K562 (cell line): ENCODE results near the gene ZNF362. TPM values are rescaled to one million over a fixed set of nuclear protein-coding genes. Genes with fewer than 3 reads are reported as not detected.
A peak's percentile ranks its signal among the peaks of the same experiment; 100 is the strongest.

ENCODE experiments used
- ATAC-seq: fragments of 200-7000 bp; cut with Tn5 transposase; 3 replicates; pipeline ENCODE4 v1.9.1; 2020; ENCODE audit warnings: moderate library complexity
- BruUV-seq: library from RNA; stranded (reverse); fragments of 400-500 nt; replicated peaks from 2 replicates; lab custom pipeline; 2021; lab: Mats Ljungman, UMichigan
- CTCF ChIA-PET: fragments of 300-600 bp; formaldehyde crosslinking; extraction: SDS; loops from one replicate; lab custom pipeline; 2021; ENCODE audit warnings: low intra/inter-chr PET ratio; lab: Yijun Ruan, JAX
- POLR2A ChIA-PET: fragments of 300-600, 350-650 bp; sonication (Branson Sonifier 250); formaldehyde crosslinking; extraction: SDS; loops from one replicate; lab custom pipeline; 2021; ENCODE audit warnings: antibody characterized with exemption, inconsistent platforms; lab: Yijun Ruan, JAX
- DNase-seq, 4 experiments: peaks; one replicate each; pipeline versions ENCODE4 v3.0.0 to v3.0.0-alpha.2; 2011 to 2018; ENCODE audit warnings: low spot score in 3 of 4, mixed read lengths in 3 of 4; ENCODE audit errors: extremely low read depth in 1 of 4
- FAIRE-seq: peaks from 2 replicates; lab custom pipeline; 2011; peaks lifted over from hg19 to GRCh38; lab: Jason Lieb, UNC
- H2AFZ ChIP-seq: 2 replicates; pipeline ENCODE4 v1.6.0; 2011; ENCODE audit warnings: low read depth, low read length, control low read depth, inconsistent platforms
- H3K27ac ChIP-seq: fragments of 200-600 bp; 3 replicates; pipeline ENCODE4 v1.8.0; 2011; ENCODE audit warnings: low read depth, mild to moderate bottlenecking, control low read depth, inconsistent platforms, low read length, moderate library complexity, mixed read lengths; ENCODE audit errors: extremely low read depth
- H3K27me3 ChIP-seq, 2 experiments: fragments of 300-600 bp in 1 of 2; 2 replicates in 1 of 2; 3 replicates in 1 of 2; pipeline versions ENCODE4 v1.6.0 to v1.8.0; 2011; ENCODE audit warnings: inconsistent platforms in 2 of 2, low read length in 2 of 2, mild to moderate bottlenecking in 1 of 2, mixed read lengths in 1 of 2, moderate library complexity in 1 of 2; ENCODE audit not compliant: control insufficient read depth in 2 of 2, insufficient read depth in 2 of 2
- H3K36me3 ChIP-seq: fragments of 300-600 bp; 3 replicates; pipeline ENCODE4 v1.8.0; 2011; ENCODE audit warnings: mild to moderate bottlenecking, low read length, inconsistent platforms; ENCODE audit not compliant: control insufficient read depth, insufficient read depth
- H3K4me1 ChIP-seq, 2 experiments: fragments of 200-600 bp in 1 of 2; replicated peaks in 1 of 2; 2 replicates in 1 of 2; 3 replicates in 1 of 2; pipeline versions ENCODE4 v1.5.1 to v1.8.0; 2011; ENCODE audit warnings: inconsistent platforms in 2 of 2, low read length in 2 of 2, mild to moderate bottlenecking in 1 of 2, mixed read lengths in 1 of 2, moderate library complexity in 1 of 2; ENCODE audit not compliant: control insufficient read depth in 2 of 2, insufficient read depth in 2 of 2
- H3K4me2 ChIP-seq: 2 replicates; pipeline ENCODE4 v1.6.1; 2011; ENCODE audit warnings: low read length, control low read depth, inconsistent platforms, mixed read lengths; ENCODE audit not compliant: insufficient read depth
- H3K4me3 ChIP-seq: fragments of 200-600 bp; sonication (generic), shearing (Covaris generic); 2 replicates; pipeline ENCODE4 v1.5.1; 2016; ENCODE audit warnings: control low read depth, inconsistent platforms
- H3K79me2 ChIP-seq: fragments of 200-600 bp; 3 replicates; pipeline ENCODE4 v1.8.0; 2011; ENCODE audit warnings: low read length, inconsistent platforms; ENCODE audit not compliant: control insufficient read depth, insufficient read depth
- H3K9ac ChIP-seq, 2 experiments: 2 replicates each; pipeline versions ENCODE4 v1.6.0 to v1.6.1; 2011; ENCODE audit warnings: low read depth in 2 of 2, low read length in 2 of 2, control low read depth in 1 of 2, inconsistent platforms in 1 of 2, mild to moderate bottlenecking in 1 of 2, mixed read lengths in 1 of 2; ENCODE audit not compliant: insufficient read depth in 1 of 2
- H3K9me1 ChIP-seq: one replicate; pipeline ENCODE4 v1.6.0; 2011; ENCODE audit warnings: inconsistent platforms, mild to moderate bottlenecking, low read length, moderate library complexity; ENCODE audit not compliant: control insufficient read depth, insufficient read depth
- H3K9me3 ChIP-seq: replicated peaks from 2 replicates; pipeline ENCODE4 v1.5.1; 2011; ENCODE audit warnings: low read depth, low read length, inconsistent platforms; ENCODE audit not compliant: control insufficient read depth, insufficient read depth
- H4K20me1 ChIP-seq: replicated peaks from 2 replicates; pipeline ENCODE4 v1.6.1; 2011; ENCODE audit warnings: low read length, inconsistent platforms, mixed read lengths; ENCODE audit not compliant: control insufficient read depth, insufficient read depth
- C11orf30 ChIP-seq: fragments of 450-650 bp; IDR thresholded peaks from 2 replicates; pipeline ENCODE4 v1.6.1; 2016; ENCODE audit warnings: low read depth, mild to moderate bottlenecking
- HMBOX1 ChIP-seq: sonication (generic); IDR thresholded peaks from 2 replicates; pipeline ENCODE4 v1.6.1; 2016
- NCOR1 ChIP-seq: fragments of 450-650 bp; IDR thresholded peaks from 2 replicates; pipeline ENCODE4 v1.6.1; 2016; ENCODE audit warnings: mild to moderate bottlenecking, moderate library complexity
- SP1 ChIP-seq: sonication (generic); formaldehyde crosslinking; IDR thresholded peaks from 2 replicates; pipeline ENCODE4 v1.8.1; 2022; ENCODE audit warnings: mild to moderate bottlenecking, missing genetic modification reagents
- THRB ChIP-seq: fragments of 450-650 bp; formaldehyde crosslinking; conservative IDR thresholded peaks from 2 replicates; pipeline ENCODE4 v1.4.0; 2022; ENCODE audit warnings: mild to moderate bottlenecking, missing genetic modification characterization
- YY1 ChIP-seq, 3 experiments: IDR thresholded peaks; 2 replicates each; pipeline ENCODE4 v1.6.1; 2011; ENCODE audit warnings: low read length in 2 of 3, mild to moderate bottlenecking in 2 of 3, moderate library complexity in 2 of 3, borderline replicate concordance in 1 of 3, control low read depth in 1 of 3, low read depth in 1 of 3; ENCODE audit not compliant: insufficient read depth in 3 of 3, insufficient replicate concordance in 2 of 3, control insufficient read depth in 1 of 3, insufficient read length in 1 of 3; ENCODE audit errors: extremely low read depth in 1 of 3
- WGBS: fragments of 100-300 bp; shearing (Covaris generic); methylation state at CpG from one replicate; pipeline ENCODE4 v1.1.6; 2016; ENCODE audit warnings: low coverage, mixed read lengths; ENCODE audit not compliant: insufficient coverage; ENCODE audit errors: missing lambda C conversion rate; 5-methylcytosine and 5-hydroxymethylcytosine counted together
- in situ Hi-C: fragments of 300-500 bp; cut with MboI; formaldehyde crosslinking; loops from 4 replicates; pipeline ENCODE4 v1.15.0; 2018; ENCODE audit warnings: inconsistent platforms, mixed read lengths
- intact Hi-C: fragments of 100-400 bp; cut with micrococcal nuclease; formaldehyde crosslinking; loops from 2 replicates; pipeline ENCODE4 v1.14.2; 2022
- polyA plus RNA-seq, 8 experiments: library from polyadenylated mRNA; depleted of rRNA in 4 of 8; stranded (reverse) in 5 of 8; unstranded in 3 of 8; fragments of >200 nt; fragmentation: Nextera tagmentation in 2 of 8; fragmentation: Illumina TruSeq in 1 of 8; extraction: Ambion mirVana in 2 of 8; extraction: Trizol in 1 of 8; gene quantifications; 2 replicates each; pipeline versions ENCODE4 v1.2.1 to v1.2.3, GENCODE V29; 2011 to 2014; ENCODE audit warnings: inconsistent platforms in 1 of 8, missing spikeins in 1 of 8
- total RNA-seq, 7 experiments: library from RNA; depleted of rRNA in 6 of 7; stranded (reverse); fragments of >200 nt in 6 of 7; fragmentation: Illumina TruSeq in 2 of 7; extraction: Trizol in 2 of 7; gene quantifications; 2 replicates each; pipeline versions ENCODE4 v1.2.1 to v1.2.3, GENCODE V29; 2011 to 2021; ENCODE audit warnings: low replicate concordance in 1 of 7

ZNF362 gene
- total and polyA plus RNA-seq, 9 of the 15 experiments (the other 6 are each of a cell fraction or from before 2014, with no cell fraction given): 0.01 to 1.1 (median 0.35) TPM; not detected in 1

- WGBS: 44% methylated on average over 2 of the region's 2 CpGs
- intact Hi-C loops (no loop called here), in situ Hi-C loops (no loop called here)
- Histone ChIP-seq H3K4me3 (peak overlapping the region; percentile 71), H3K9me1 (no peaks in the 10 kb centered on the region), H3K36me3 (peaks cover 34% of the 10 kb centered on the region; the same call in 2 of the 3 replicates), H3K9me3 (no peaks in the 10 kb centered on the region), H2AFZ (no peak overlapping the region), H3K9ac (peak overlapping the region in 1 of 2 experiments; percentile 76; a peak in 3 of 4 replicates), H3K4me1 (peaks cover 30 to 35% of the 10 kb centered on the region in 2 experiments), H4K20me1 (peaks cover 18% of the 10 kb centered on the region), H3K27ac (no peak overlapping the region), H3K79me2 (peaks cover 67% of the 10 kb centered on the region), H3K4me2 (peak overlapping the region; percentile 79), H3K27me3 (no peaks in the 10 kb centered on the region)
- ChIA-PET CTCF (no interaction called here), POLR2A (interaction anchor here (0.5 to 1.8 kb wide), 3 partner anchors 10 to 167 kb away, joined by 3 to 13 read pairs (median 3); partner anchors contain the start of gene TRIM62)
- FAIRE-seq: no peak
- BruUV-seq: no TSS peak
- peak in 1 of 4 experiments; percentile 9 for DNase-seq
- TF ChIP-seq C11orf30 (no peak), NCOR1 (0 out of 2 replicates have a peak, but pooled peaks have one; percentile 11)
- ATAC-seq: no peak
Observed at GRCh38 chr1:33348194-33348593, 91.9 kb downstream of the ZNF362 start.

GRCh38 chr1:33348676-33349080 is 92.4 kb downstream of the ZNF362 start:
- CTCF ChIA-PET: no interaction called here
- peak overlapping the region; percentile 27; the same call in 1 of the 2 replicates for H2AFZ ChIP-seq
- in situ Hi-C loops: no loop called here
- H3K27ac ChIP-seq: peak overlapping the region; percentile 74
- peak overlapping the region; percentile 79 for H3K4me2 ChIP-seq
- H3K9me3 ChIP-seq: no peaks in the 10 kb centered on the region
- peak; percentile 64 for FAIRE-seq
- WGBS: 6% methylated on average over 11 of the region's 11 CpGs
- no TSS peak for BruUV-seq
- peak overlapping the region; percentile 71 for H3K4me3 ChIP-seq
- no peak for ATAC-seq
- H3K36me3 ChIP-seq: peaks cover 30% of the 10 kb centered on the region; the same call in 2 of the 3 replicates
- intact Hi-C loops: no loop called here
- TF ChIP-seq YY1 (IDR thresholded peaks at IDR 0.05; ENCODE audit: borderline replicate concordance in 1 of 3, control insufficient read depth in 1 of 3, extremely low read depth in 1 of 3, insufficient read depth in 3 of 3, insufficient read length in 1 of 3, insufficient replicate concordance in 2 of 3, low read depth in 1 of 3, low read length in 2 of 3) (no peak), SP1 (CRISPR knock-in tag) (0 out of 2 replicates have a peak, but pooled peaks have one; percentile 28), HMBOX1 (no peak), THRB (0 out of 2 replicates have a peak, but pooled peaks have one; percentile 48)
- H3K9ac ChIP-seq: peak overlapping the region; percentile 76 to 98
- peaks cover 14% of the 10 kb centered on the region for H4K20me1 ChIP-seq
- no peak for DNase-seq
- H3K9me1 ChIP-seq: no peaks in the 10 kb centered on the region
- H3K4me1 ChIP-seq: peaks cover 30 to 34% of the 10 kb centered on the region in 2 experiments
- peaks cover 66% of the 10 kb centered on the region for H3K79me2 ChIP-seq
- POLR2A ChIA-PET: interaction anchor here (1.1 to 1.8 kb wide), 4 partner anchors 9 to 167 kb away, joined by 3 to 13 read pairs (median 4); partner anchors contain the start of gene TRIM62
- no peaks in the 10 kb centered on the region for H3K27me3 ChIP-seq
